Choroid plexus epithelial cell (primary cell): ENCODE measurements around the gene SETBP1.

Source experiments
- DNase-seq: peaks from one replicate; pipeline ENCODE4 v3.0.0-alpha.2; 2010; ENCODE audit warnings: low read depth
- H3K4me3 ChIP-seq: 2 replicates; pipeline ENCODE4 v1.5.1; 2011; ENCODE audit warnings: low read depth, mild to moderate bottlenecking, control low read depth, low read length, moderate library complexity
- CTCF ChIP-seq: conservative IDR thresholded peaks from 2 replicates; pipeline ENCODE4 v1.5.1; 2011; ENCODE audit warnings: low read depth, mild to moderate bottlenecking, control low read depth, inconsistent platforms, low read length, moderate library complexity

SETBP1 gene

GRCh38 chr18:44857744-44858491, 177.2 kb downstream of the SETBP1 start:
- TF ChIP-seq CTCF = no peak
- no peak overlapping the region for H3K4me3 ChIP-seq
- DNase-seq = no peak

DNA sequence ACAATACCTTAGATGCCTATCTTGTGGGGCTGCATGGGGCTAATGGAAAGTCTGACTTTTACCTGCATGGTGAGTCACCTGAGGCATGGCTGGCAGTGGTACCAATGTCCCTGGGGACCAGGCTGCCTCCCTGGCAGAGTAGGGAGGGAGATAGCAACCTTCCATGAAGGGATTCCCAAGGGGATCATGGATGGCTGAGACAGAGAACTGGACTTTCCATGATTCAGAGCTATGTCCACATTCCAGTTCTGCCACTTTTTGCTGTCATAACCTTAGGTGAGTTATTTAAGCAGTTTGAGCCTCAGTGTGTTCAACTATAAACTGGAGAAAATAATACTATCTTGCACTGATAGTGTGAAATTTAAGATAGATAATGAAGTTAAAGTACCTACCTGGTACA, 178.6 kb downstream of the SETBP1 start:
- no peak for TF ChIP-seq CTCF
- no peak for DNase-seq
- H3K4me3 ChIP-seq = no peak overlapping the region

- DNase-seq = no peak
- TF ChIP-seq CTCF = no peak
- H3K4me3 ChIP-seq = no peak overlapping the region
These were observed 179.2 kb downstream of the SETBP1 start for GRCh38 chr18:44859751-44860439.

- H3K4me3 ChIP-seq = no peak overlapping the region
- no peak for DNase-seq
- no peak for TF ChIP-seq CTCF
These were observed 181.4 kb downstream of the SETBP1 start for GRCh38 chr18:44862112-44862511.

GRCh38 chr18:44866103-44866502, 185.4 kb downstream of the SETBP1 start:
- DNase-seq = no peak
- no peak for TF ChIP-seq CTCF
- H3K4me3 ChIP-seq = no peak overlapping the region

GRCh38 chr18:44869533-44869932, 188.8 kb downstream of the SETBP1 start:
- no peak overlapping the region for H3K4me3 ChIP-seq
- DNase-seq = no peak
- TF ChIP-seq CTCF = no peak
